Thoracic aorta (tissue), 2 donors: Measurements from ENCODE around the gene IPCEF1. TPM values are rescaled to one million over a fixed set of nuclear protein-coding genes. Genes with fewer than 3 reads are reported as not detected.

Experiments used
- ATAC-seq: fragments of 150-250 bp; one replicate; pipeline ENCODE4 v1.8.0; 2017; ENCODE audit warnings: low read depth; ENCODE audit not compliant: insufficient number of reproducible peaks, low FRiP score
- DNase-seq: peaks from one replicate; pipeline ENCODE4 v3.0.0-alpha.2; 2020; ENCODE audit warnings: low spot score
- H3K27ac ChIP-seq, 2 donors: fragments of 200-600 bp; sonication (generic); 1 replicate in 1 of 2; 2 replicates in 1 of 2; pipeline ENCODE4 v1.5.1; 2016; ENCODE audit warnings: mild to moderate bottlenecking in 2 of 2, moderate library complexity in 2 of 2
- H3K27me3 ChIP-seq: fragments of 200-600 bp; sonication (generic); replicated peaks from 2 replicates; pipeline ENCODE4 v1.6.0; 2016; ENCODE audit warnings: mild to moderate bottlenecking; ENCODE audit not compliant: insufficient read depth
- H3K36me3 ChIP-seq: fragments of 200-600 bp; sonication (generic); one replicate; pipeline ENCODE4 v1.5.1; 2016
- H3K4me1 ChIP-seq, 2 donors: fragments of 200-600 bp; sonication (generic); 1 replicate in 1 of 2; 2 replicates in 1 of 2; pipeline versions ENCODE4 v1.5.1 to v1.6.0; 2016; ENCODE audit warnings: low read depth in 2 of 2, mild to moderate bottlenecking in 1 of 2; ENCODE audit not compliant: control insufficient read depth in 1 of 2
- H3K4me3 ChIP-seq: fragments of 200-600 bp; sonication (generic); 2 replicates; pipeline ENCODE4 v1.5.1; 2016; ENCODE audit warnings: mild to moderate bottlenecking
- H3K9me3 ChIP-seq: fragments of 200-600 bp; sonication (generic); 2 replicates; pipeline ENCODE4 v1.5.1; 2016
- CTCF ChIP-seq: fragments of 200-600 bp; sonication (generic); IDR thresholded peaks from one replicate; pipeline ENCODE4 v1.5.1; 2019; ENCODE audit warnings: antibody characterized with exemption
- total RNA-seq, 2 donors: library from RNA; depleted of rRNA; stranded (reverse); fragments of >200 nt; gene quantifications; one replicate each; pipeline versions ENCODE4 v1.1.0 to v1.2.3, GENCODE V29; 2016

The IPCEF1 gene
- total RNA-seq, 2 donors from 2014 or later = 2.8 to 3.8 TPM

GRCh38 chr6:154277629-154278017, 79.0 kb downstream of the IPCEF1 start:
- H3K9me3 ChIP-seq = no peaks in the 10 kb centered on the region
- H3K4me1 ChIP-seq = peaks cover 6 to 10% of the 10 kb centered on the region in 2 donors
- H3K27me3 ChIP-seq = no peaks in the 10 kb centered on the region
- no peak for TF ChIP-seq CTCF
- H3K36me3 ChIP-seq = no peaks in the 10 kb centered on the region
- no peak overlapping the region for H3K27ac ChIP-seq
- no peak for DNase-seq
- no peak for ATAC-seq
- peak overlapping the region; percentile 10 for H3K4me3 ChIP-seq

DNA sequence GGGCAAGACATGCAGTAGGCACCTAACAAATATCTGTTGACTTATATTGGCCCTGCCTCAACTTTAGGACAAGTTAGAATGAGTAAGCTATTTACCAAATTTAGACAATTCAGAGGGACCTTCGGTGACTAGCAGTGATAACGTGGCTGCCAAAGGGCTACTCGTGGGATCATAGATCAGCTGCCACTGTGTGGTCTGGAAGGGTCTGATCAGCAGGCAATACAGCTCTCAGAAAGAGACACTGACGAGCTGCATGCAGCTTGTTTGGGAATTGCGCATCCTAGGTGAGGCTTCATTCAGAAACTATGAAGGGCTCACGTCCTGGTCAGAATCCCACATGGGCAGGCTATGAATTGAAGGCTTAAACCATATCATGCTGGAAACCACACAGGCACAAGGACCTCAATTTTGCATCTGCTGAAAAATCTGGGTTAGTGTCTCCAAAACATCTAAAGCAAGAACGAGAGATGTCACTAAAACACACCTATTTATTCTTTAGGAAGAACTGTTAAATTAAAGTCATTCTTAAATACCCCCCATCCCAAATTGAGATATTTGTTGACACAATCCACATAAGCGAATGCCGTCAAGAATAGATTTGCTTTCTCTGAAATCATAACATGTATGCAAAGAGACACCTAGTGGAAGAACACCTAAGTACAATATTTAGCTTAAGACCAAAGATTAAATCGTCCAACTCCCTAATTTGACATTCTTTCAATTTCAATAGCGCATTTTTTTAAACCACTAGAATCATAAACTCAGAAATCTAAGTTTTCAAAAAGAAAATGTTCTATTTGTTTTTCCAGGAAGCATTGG, 79.6 kb downstream of the IPCEF1 start:
- no peak for ATAC-seq
- Histone ChIP-seq H3K27me3 (no peaks in the 10 kb centered on the region), H3K9me3 (no peaks in the 10 kb centered on the region), H3K4me3 (peak overlapping the region; percentile 10), H3K27ac (no peak overlapping the region), H3K36me3 (no peaks in the 10 kb centered on the region), H3K4me1 (peaks cover 6 to 10% of the 10 kb centered on the region in 2 donors)
- TF ChIP-seq CTCF = peak; percentile 58
- DNase-seq = no peak

DNA sequence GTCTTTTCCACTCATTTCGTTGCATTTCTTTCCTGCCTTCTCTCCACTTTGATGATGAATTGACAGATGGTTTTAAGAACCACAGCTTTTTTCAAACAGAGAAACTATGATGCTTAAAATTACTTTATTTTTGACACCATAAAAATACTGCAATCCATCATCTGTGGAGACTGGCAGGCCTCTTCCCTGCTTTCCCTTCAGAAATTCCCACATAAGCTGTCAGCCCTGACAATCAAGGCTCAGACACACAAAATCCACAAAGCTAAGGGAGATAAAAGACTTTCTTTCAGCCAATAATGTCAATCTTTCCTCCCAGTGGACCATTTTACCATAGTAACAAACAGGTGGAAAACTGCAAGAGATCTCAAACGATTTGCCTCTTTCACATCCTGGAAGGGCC, 82.4 kb downstream of the IPCEF1 start:
- no peak overlapping the region for H3K4me3 ChIP-seq
- H3K27me3 ChIP-seq = no peaks in the 10 kb centered on the region
- no peaks in the 10 kb centered on the region for H3K9me3 ChIP-seq
- no peak for TF ChIP-seq CTCF
- H3K36me3 ChIP-seq = no peaks in the 10 kb centered on the region
- ATAC-seq (no peak), DNase-seq (no peak)
- no peak overlapping the region for H3K27ac ChIP-seq
- peaks cover 6 to 10% of the 10 kb centered on the region in 2 donors for H3K4me1 ChIP-seq

DNA sequence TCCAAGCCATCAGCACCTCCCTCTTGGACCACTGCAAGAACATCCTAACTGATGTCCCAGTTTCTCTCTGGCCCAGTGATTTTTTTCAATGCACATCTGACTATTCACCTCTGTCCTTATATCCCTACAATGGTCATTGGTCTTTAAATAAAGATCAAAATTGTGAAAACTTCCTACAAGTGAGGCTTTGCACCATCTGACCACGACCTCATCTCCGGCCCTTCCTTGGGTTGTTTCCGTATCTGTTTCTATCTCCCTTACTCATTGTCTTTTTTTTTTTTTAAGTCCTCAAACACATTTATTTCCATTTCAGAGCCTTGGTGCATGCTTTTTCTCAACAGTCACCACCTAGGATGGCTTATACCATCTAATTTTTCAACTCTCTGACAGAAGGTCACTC, 88.1 kb downstream of the IPCEF1 start:
- Histone ChIP-seq H3K27ac (no peak overlapping the region), H3K4me3 (no peak overlapping the region), H3K27me3 (no peaks in the 10 kb centered on the region), H3K36me3 (no peaks in the 10 kb centered on the region), H3K4me1 (no peaks in the 10 kb centered on the region), H3K9me3 (no peaks in the 10 kb centered on the region)
- DNase-seq (no peak), ATAC-seq (no peak)
- no peak for TF ChIP-seq CTCF

GRCh38 chr6:154267508-154268106, 89.0 kb downstream of the IPCEF1 start:
- Histone ChIP-seq H3K36me3 (no peaks in the 10 kb centered on the region), H3K27me3 (no peaks in the 10 kb centered on the region), H3K27ac (no peak overlapping the region), H3K9me3 (no peaks in the 10 kb centered on the region), H3K4me3 (no peak overlapping the region), H3K4me1 (no peaks in the 10 kb centered on the region)
- DNase-seq (no peak), ATAC-seq (no peak)
- no peak for TF ChIP-seq CTCF
